HepG2 (cell line): ENCODE results near the gene PARP8.

Experiments
- JUN ChIP-seq: sonication (generic); formaldehyde crosslinking; IDR thresholded peaks from 2 replicates; pipeline ENCODE4 v1.4.0; 2020; ENCODE audit warnings: mild to moderate bottlenecking, missing genetic modification reagents
- RBM39 ChIP-seq: fragments of 200-400 bp; formaldehyde crosslinking; IDR thresholded peaks from one replicate; pipeline ENCODE4 v1.6.1; 2018; ENCODE audit warnings: antibody characterized with exemption, mild to moderate bottlenecking, low read depth, low read length; ENCODE audit not compliant: poor library complexity, severe bottlenecking
- ZBTB21 ChIP-seq: sonication (generic); formaldehyde crosslinking; IDR thresholded peaks from 2 replicates; pipeline ENCODE4 v1.4.0; 2020; ENCODE audit warnings: missing genetic modification reagents
- ZNF124 ChIP-seq: sonication (generic); formaldehyde crosslinking; IDR thresholded peaks from 2 replicates; pipeline ENCODE4 v1.4.0; 2020; ENCODE audit warnings: missing genetic modification reagents
- TF ChIP-seq, protein P1 (sequence below): sonication (generic); formaldehyde crosslinking; IDR thresholded peaks from 2 replicates; pipeline ENCODE4 v1.5.0; 2020; ENCODE audit warnings: mild to moderate bottlenecking, missing genetic modification reagents, moderate library complexity
- TF ChIP-seq, protein P2 (sequence below): sonication (generic); formaldehyde crosslinking; IDR thresholded peaks from 2 replicates; pipeline ENCODE4 v1.9.0; 2021; ENCODE audit warnings: missing genetic modification reagents, mild to moderate bottlenecking, borderline replicate concordance

DNA sequence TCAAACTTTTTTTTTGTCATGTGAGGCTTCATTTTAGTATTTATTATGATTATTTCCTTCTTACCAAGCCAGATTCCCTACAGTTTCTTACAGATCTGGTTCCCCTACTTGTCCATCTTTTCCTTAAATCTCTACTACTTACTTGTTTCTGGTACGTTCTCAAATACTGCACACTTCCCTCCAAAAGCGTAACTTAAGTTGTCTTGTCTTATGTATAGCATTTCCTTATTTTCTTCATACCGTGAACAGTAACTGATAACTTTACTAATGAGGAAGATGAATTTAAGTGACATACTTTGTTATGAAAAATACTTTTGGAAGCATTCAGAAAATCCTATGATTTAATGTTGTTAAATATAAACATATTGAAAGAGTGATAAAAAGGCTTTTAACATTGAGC lies 67.3 kb downstream of the PARP8 start:
- TF ChIP-seq RBM39 (no peak), ZNF124 (no peak), JUN (CRISPR knock-in tag) (no peak), ZBTB21 (CRISPR knock-in tag) (no peak)
- TF ChIP-seq, protein P1, sequence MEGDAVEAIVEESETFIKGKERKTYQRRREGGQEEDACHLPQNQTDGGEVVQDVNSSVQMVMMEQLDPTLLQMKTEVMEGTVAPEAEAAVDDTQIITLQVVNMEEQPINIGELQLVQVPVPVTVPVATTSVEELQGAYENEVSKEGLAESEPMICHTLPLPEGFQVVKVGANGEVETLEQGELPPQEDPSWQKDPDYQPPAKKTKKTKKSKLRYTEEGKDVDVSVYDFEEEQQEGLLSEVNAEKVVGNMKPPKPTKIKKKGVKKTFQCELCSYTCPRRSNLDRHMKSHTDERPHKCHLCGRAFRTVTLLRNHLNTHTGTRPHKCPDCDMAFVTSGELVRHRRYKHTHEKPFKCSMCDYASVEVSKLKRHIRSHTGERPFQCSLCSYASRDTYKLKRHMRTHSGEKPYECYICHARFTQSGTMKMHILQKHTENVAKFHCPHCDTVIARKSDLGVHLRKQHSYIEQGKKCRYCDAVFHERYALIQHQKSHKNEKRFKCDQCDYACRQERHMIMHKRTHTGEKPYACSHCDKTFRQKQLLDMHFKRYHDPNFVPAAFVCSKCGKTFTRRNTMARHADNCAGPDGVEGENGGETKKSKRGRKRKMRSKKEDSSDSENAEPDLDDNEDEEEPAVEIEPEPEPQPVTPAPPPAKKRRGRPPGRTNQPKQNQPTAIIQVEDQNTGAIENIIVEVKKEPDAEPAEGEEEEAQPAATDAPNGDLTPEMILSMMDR (CRISPR knock-in tag) = no peak
- TF ChIP-seq, protein P2, sequence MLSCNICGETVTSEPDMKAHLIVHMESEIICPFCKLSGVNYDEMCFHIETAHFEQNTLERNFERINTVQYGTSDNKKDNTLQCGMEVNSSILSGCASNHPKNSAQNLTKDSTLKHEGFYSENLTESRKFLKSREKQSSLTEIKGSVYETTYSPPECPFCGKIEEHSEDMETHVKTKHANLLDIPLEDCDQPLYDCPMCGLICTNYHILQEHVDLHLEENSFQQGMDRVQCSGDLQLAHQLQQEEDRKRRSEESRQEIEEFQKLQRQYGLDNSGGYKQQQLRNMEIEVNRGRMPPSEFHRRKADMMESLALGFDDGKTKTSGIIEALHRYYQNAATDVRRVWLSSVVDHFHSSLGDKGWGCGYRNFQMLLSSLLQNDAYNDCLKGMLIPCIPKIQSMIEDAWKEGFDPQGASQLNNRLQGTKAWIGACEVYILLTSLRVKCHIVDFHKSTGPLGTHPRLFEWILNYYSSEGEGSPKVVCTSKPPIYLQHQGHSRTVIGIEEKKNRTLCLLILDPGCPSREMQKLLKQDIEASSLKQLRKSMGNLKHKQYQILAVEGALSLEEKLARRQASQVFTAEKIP (CRISPR knock-in tag) = no peak
